Neural cell (in vitro differentiated cells): ENCODE measurements around the gene WASF3. TPM values are rescaled to one million over a fixed set of nuclear protein-coding genes. Genes with fewer than 3 reads are reported as not detected.

ENCODE experiments used
- H2AFZ ChIP-seq: fragments of 200-600, 300-800 bp; sonication (generic), shearing (Covaris generic); 2 replicates; pipeline ENCODE4 v1.6.0; 2014; ENCODE audit warnings: low read depth, mild to moderate bottlenecking, antibody characterized with exemption, low read length, moderate library complexity
- H3F3A ChIP-seq: fragments of 200-600 bp; shearing (Covaris generic); 2 replicates; pipeline ENCODE4 v1.6.1; 2016; ENCODE audit warnings: mild to moderate bottlenecking, moderate library complexity, mixed read lengths, antibody characterized with exemption, low read length; ENCODE audit not compliant: insufficient read depth, poor library complexity, severe bottlenecking
- H3K27ac ChIP-seq: fragments of 200-600, 300-800 bp; sonication (generic), shearing (Covaris generic); 2 replicates; pipeline ENCODE4 v1.5.1; 2014; ENCODE audit warnings: mild to moderate bottlenecking, low read length, moderate library complexity
- H3K27me3 ChIP-seq: fragments of 300-800, 200-600 bp; sonication (generic), shearing (Covaris generic); 2 replicates; pipeline ENCODE4 v1.6.0; 2014; ENCODE audit warnings: mild to moderate bottlenecking, low read depth, low read length, moderate library complexity; ENCODE audit not compliant: insufficient read depth
- H3K36me3 ChIP-seq: fragments of 300-800, 200-600 bp; sonication (generic), shearing (Covaris generic); 2 replicates; pipeline ENCODE4 v1.5.1; 2014; ENCODE audit warnings: mild to moderate bottlenecking, antibody characterized with exemption, low read length, moderate library complexity; ENCODE audit not compliant: insufficient read depth
- H3K4me2 ChIP-seq: fragments of 300-800, 200-600 bp; sonication (generic), shearing (Covaris generic); 2 replicates; pipeline ENCODE4 v1.6.0; 2014; ENCODE audit warnings: mild to moderate bottlenecking, low read length
- H3K4me3 ChIP-seq: fragments of 300-800, 200-600 bp; sonication (generic), shearing (Covaris generic); 2 replicates; pipeline ENCODE4 v1.5.1; 2014; ENCODE audit warnings: mild to moderate bottlenecking, low read length, moderate library complexity
- H3K79me2 ChIP-seq: fragments of 200-600 bp; shearing (Covaris generic); replicated peaks from 2 replicates; pipeline ENCODE4 v1.6.0; 2014; ENCODE audit warnings: mild to moderate bottlenecking, low read length, moderate library complexity; ENCODE audit not compliant: insufficient read depth
- H3K9ac ChIP-seq: fragments of 300-800, 200-600 bp; sonication (generic), shearing (Covaris generic); 2 replicates; pipeline ENCODE4 v1.6.1; 2016; ENCODE audit warnings: mild to moderate bottlenecking, low read length, mixed read lengths
- H3K9me2 ChIP-seq: fragments of 200-600 bp; shearing (Covaris generic); 2 replicates; pipeline ENCODE4 v1.6.1; 2016; ENCODE audit warnings: mild to moderate bottlenecking, low read length, mixed read lengths; ENCODE audit not compliant: insufficient read depth
- H3K9me3 ChIP-seq: fragments of 200-600, 300-800 bp; sonication (generic), shearing (Covaris generic); 2 replicates; pipeline ENCODE4 v1.6.1; 2016; ENCODE audit warnings: mild to moderate bottlenecking, mixed run types, low read length, moderate library complexity, mixed read lengths
- H4K20me1 ChIP-seq: fragments of 200-600 bp; shearing (Covaris generic); 2 replicates; pipeline ENCODE4 v1.6.1; 2016; ENCODE audit warnings: mild to moderate bottlenecking, mixed run types; ENCODE audit not compliant: insufficient read depth
- CTCF ChIP-seq: fragments of 450-650 bp; IDR thresholded peaks from 2 replicates; pipeline ENCODE4 v1.5.1; 2014; ENCODE audit warnings: antibody characterized with exemption, mild to moderate bottlenecking, moderate library complexity; ENCODE audit not compliant: poor library complexity, severe bottlenecking
- EP300 ChIP-seq: fragments of 450-650 bp; conservative IDR thresholded peaks from 2 replicates; pipeline ENCODE4 v1.6.1; 2014; ENCODE audit warnings: antibody characterized with exemption, mild to moderate bottlenecking, moderate library complexity; ENCODE audit not compliant: poor library complexity, severe bottlenecking
- EZH2 ChIP-seq: fragments of 200-600, 300-800 bp; shearing (Covaris generic), sonication (generic); IDR thresholded peaks from 2 replicates; pipeline ENCODE4 v1.6.1; 2014; ENCODE audit warnings: antibody characterized with exemption, low read length, borderline replicate concordance, mild to moderate bottlenecking; ENCODE audit not compliant: insufficient read depth, poor library complexity, severe bottlenecking
- MXI1 ChIP-seq: fragments of 450-650 bp; conservative IDR thresholded peaks from 2 replicates; pipeline ENCODE4 v1.6.1; 2014; ENCODE audit warnings: antibody characterized with exemption, mild to moderate bottlenecking; ENCODE audit not compliant: poor library complexity, severe bottlenecking
- POLR2AphosphoS5 ChIP-seq: IDR thresholded peaks from 2 replicates; pipeline ENCODE4 v1.6.1; 2012
- RAD21 ChIP-seq: fragments of 450-650 bp; conservative IDR thresholded peaks from 2 replicates; pipeline ENCODE4 v1.6.1; 2014; ENCODE audit warnings: antibody characterized with exemption, mild to moderate bottlenecking, moderate library complexity
- REST ChIP-seq: IDR thresholded peaks from 2 replicates; pipeline ENCODE4 v1.6.1; 2012; ENCODE audit warnings: borderline replicate concordance
- SMC3 ChIP-seq: fragments of 450-650 bp; conservative IDR thresholded peaks from 2 replicates; pipeline ENCODE4 v1.6.1; 2014; ENCODE audit warnings: antibody characterized with exemption, mild to moderate bottlenecking, moderate library complexity; ENCODE audit not compliant: poor library complexity
- TAF1 ChIP-seq: IDR thresholded peaks from 2 replicates; pipeline ENCODE4 v1.6.1; 2012; ENCODE audit warnings: low read depth
- polyA plus RNA-seq: library from polyadenylated mRNA; depleted of rRNA; stranded (reverse); fragments of >200 nt; gene quantifications from 2 replicates; pipeline ENCODE4 v1.2.3, GENCODE V29; 2014

Gene WASF3
- polyA plus RNA-seq, 1 donor from 2014 or later = 44.5 TPM

GRCh38 chr13:26707122-26708006 lies 149.9 kb downstream of the WASF3 start:
- TF ChIP-seq CTCF (peak; percentile 83), TAF1 (no peak), SMC3 (peak; percentile 94), RAD21 (peak; percentile 89), REST (no peak), MXI1 (no peak), EZH2 (no peak)
- H3F3A ChIP-seq = no peaks in the 10 kb centered on the region
- no peaks in the 10 kb centered on the region for H3K9me2 ChIP-seq
- H3K9me3 ChIP-seq = no peaks in the 10 kb centered on the region
- no peak overlapping the region for H2AFZ ChIP-seq
- no peak overlapping the region for H3K27ac ChIP-seq
- no peaks in the 10 kb centered on the region for H3K36me3 ChIP-seq
- no peaks in the 10 kb centered on the region for H4K20me1 ChIP-seq
- H3K4me3 ChIP-seq = no peak overlapping the region
- no peak overlapping the region for H3K4me2 ChIP-seq
- no peaks in the 10 kb centered on the region for H3K27me3 ChIP-seq
- H3K9ac ChIP-seq = no peak overlapping the region
- H3K79me2 ChIP-seq = no peaks in the 10 kb centered on the region

GRCh38 chr13:26708007-26708297 lies 150.5 kb downstream of the WASF3 start:
- Histone ChIP-seq H2AFZ (no peak overlapping the region), H3K4me2 (no peak overlapping the region), H4K20me1 (no peaks in the 10 kb centered on the region), H3K27me3 (no peaks in the 10 kb centered on the region), H3K9me3 (no peaks in the 10 kb centered on the region), H3K9me2 (no peaks in the 10 kb centered on the region), H3K27ac (no peak overlapping the region), H3K36me3 (no peaks in the 10 kb centered on the region), H3K4me3 (no peak overlapping the region), H3F3A (no peaks in the 10 kb centered on the region), H3K79me2 (no peaks in the 10 kb centered on the region), H3K9ac (no peak overlapping the region)
- TF ChIP-seq RAD21 (peak; percentile 28), EP300 (no peak), REST (no peak), CTCF (peak; percentile 43), EZH2 (no peak), SMC3 (peak; percentile 59), POLR2AphosphoS5 (no peak), MXI1 (no peak), TAF1 (no peak)
